SK-N-SH (cell line): ENCODE measurements around the gene PYGM.

ENCODE experiments used
- CTCF ChIP-seq: fragments of 200-600 bp; sonication (generic); IDR thresholded peaks from 2 replicates; pipeline ENCODE4 v1.6.1; 2017; ENCODE audit warnings: antibody characterized with exemption, mild to moderate bottlenecking, moderate library complexity
- EZH2phosphoT487 ChIP-seq: fragments of 200-600 bp; sonication (generic); IDR thresholded peaks from 2 replicates; pipeline ENCODE4 v1.6.1; 2017; ENCODE audit warnings: low read depth, mixed run types, mild to moderate bottlenecking, antibody characterized with exemption, moderate library complexity, borderline replicate concordance
- GATA2 ChIP-seq: sonication (generic); formaldehyde crosslinking; IDR thresholded peaks from 2 replicates; pipeline ENCODE4 v1.5.0; 2020; ENCODE audit warnings: mild to moderate bottlenecking, missing genetic modification reagents
- MAX ChIP-seq: IDR thresholded peaks from 2 replicates; pipeline ENCODE4 v1.4.0; 2012; ENCODE audit warnings: low read depth
- NFIC ChIP-seq: IDR thresholded peaks from 2 replicates; pipeline ENCODE4 v1.4.0; 2012; ENCODE audit warnings: borderline replicate concordance
- POLR2AphosphoS5 ChIP-seq: IDR thresholded peaks from 2 replicates; pipeline ENCODE4 v1.6.1; 2012; ENCODE audit warnings: low read depth, low read length
- RAD21 ChIP-seq: IDR thresholded peaks from 2 replicates; pipeline ENCODE4 v1.6.1; 2012; ENCODE audit warnings: mild to moderate bottlenecking, low read length
- TAF1 ChIP-seq: IDR thresholded peaks from 2 replicates; pipeline ENCODE4 v1.6.1; 2012; ENCODE audit warnings: low read depth, mild to moderate bottlenecking, low read length, moderate library complexity, borderline replicate concordance
- USF1 ChIP-seq: IDR thresholded peaks from 2 replicates; pipeline ENCODE4 v1.4.0; 2012; ENCODE audit warnings: low read depth, borderline replicate concordance
- YY1 ChIP-seq: IDR thresholded peaks from 2 replicates; pipeline ENCODE4 v1.4.0; 2012; ENCODE audit warnings: low read depth, mild to moderate bottlenecking
- ZBTB33 ChIP-seq: IDR thresholded peaks from 2 replicates; pipeline ENCODE4 v1.4.0; 2012; ENCODE audit warnings: low read depth, borderline replicate concordance

GRCh38 chr11:64735725-64736259, 24.0 kb downstream of the PYGM start:
- TF ChIP-seq YY1: no peak
- TF ChIP-seq GATA2: no peak
- TF ChIP-seq RAD21: no peak
- TF ChIP-seq NFIC: no peak
- no peak for TF ChIP-seq POLR2AphosphoS5
- no peak for TF ChIP-seq CTCF
- no peak for TF ChIP-seq ZBTB33
- TF ChIP-seq MAX: no peak
- no peak for TF ChIP-seq USF1
- no peak for TF ChIP-seq TAF1
- TF ChIP-seq EZH2phosphoT487: no peak
